HEK293T (cell line): ENCODE measurements around the gene SMAD3.

Source experiments
- CTCF ChIA-PET: fragments of 350-600 bp; formaldehyde crosslinking; extraction: SDS; loops from one replicate; lab custom pipeline; 2021; ENCODE audit warnings: antibody characterized with exemption, inconsistent platforms; lab: Yijun Ruan, JAX
- POLR2A ChIA-PET: fragments of 350-600 bp; formaldehyde crosslinking; extraction: SDS; loops from one replicate; lab custom pipeline; 2020; ENCODE audit warnings: antibody characterized with exemption, inconsistent platforms; lab: Yijun Ruan, JAX
- DNase-seq: peaks from one replicate; pipeline ENCODE4 v3.0.0; 2012; ENCODE audit warnings: mixed read lengths; ENCODE audit errors: extremely low spot score
- ARNT ChIP-seq: fragments of 450-650 bp; IDR thresholded peaks from 2 replicates; pipeline ENCODE4 v1.6.1; 2017; ENCODE audit warnings: mild to moderate bottlenecking
- BHLHE40 ChIP-seq: fragments of 450-650 bp; IDR thresholded peaks from 2 replicates; pipeline ENCODE4 v1.6.1; 2016; ENCODE audit warnings: mild to moderate bottlenecking, moderate library complexity, borderline replicate concordance
- CTBP1 ChIP-seq: fragments of 450-650 bp; IDR thresholded peaks from 2 replicates; pipeline ENCODE4 v1.6.1; 2016; ENCODE audit warnings: borderline replicate concordance
- ELF4 ChIP-seq: fragments of 450-650 bp; IDR thresholded peaks from 2 replicates; pipeline ENCODE4 v1.6.1; 2017; ENCODE audit warnings: antibody characterized with exemption
- FOXA1 ChIP-seq: fragments of 450-650 bp; IDR thresholded peaks from 2 replicates; pipeline ENCODE4 v1.6.1; 2016; ENCODE audit warnings: mild to moderate bottlenecking
- FOXK2 ChIP-seq: fragments of 450-650 bp; IDR thresholded peaks from 2 replicates; pipeline ENCODE4 v1.6.1; 2016; ENCODE audit warnings: mild to moderate bottlenecking
- FOXM1 ChIP-seq: fragments of 450-650 bp; IDR thresholded peaks from 2 replicates; pipeline ENCODE4 v1.6.1; 2017; ENCODE audit warnings: mild to moderate bottlenecking, borderline replicate concordance
- HDGF ChIP-seq: fragments of 450-650 bp; IDR thresholded peaks from 2 replicates; pipeline ENCODE4 v1.6.1; 2017; ENCODE audit warnings: antibody characterized with exemption, borderline replicate concordance
- L3MBTL2 ChIP-seq: fragments of 450-650 bp; conservative IDR thresholded peaks from 2 replicates; pipeline ENCODE4 v1.6.1; 2016; ENCODE audit warnings: mild to moderate bottlenecking
- LEF1 ChIP-seq: fragments of 450-650 bp; IDR thresholded peaks from 2 replicates; pipeline ENCODE4 v1.6.1; 2017; ENCODE audit warnings: mild to moderate bottlenecking, borderline replicate concordance
- NFRKB ChIP-seq: fragments of 450-650 bp; IDR thresholded peaks from 2 replicates; pipeline ENCODE4 v1.6.1; 2016; ENCODE audit warnings: mild to moderate bottlenecking, moderate library complexity
- SP1 ChIP-seq: fragments of 450-650 bp; IDR thresholded peaks from 2 replicates; pipeline ENCODE4 v1.6.1; 2017
- SUZ12 ChIP-seq: fragments of 450-650 bp; IDR thresholded peaks from 2 replicates; pipeline ENCODE4 v1.6.1; 2016; ENCODE audit warnings: mild to moderate bottlenecking
- TARDBP ChIP-seq: fragments of 450-650 bp; IDR thresholded peaks from 2 replicates; pipeline ENCODE4 v1.6.1; 2016
- ZNF384 ChIP-seq: fragments of 450-650 bp; IDR thresholded peaks from 2 replicates; pipeline ENCODE4 v1.6.1; 2016
- TF ChIP-seq, protein P1 (sequence below): fragments of 450-650 bp; IDR thresholded peaks from 2 replicates; pipeline ENCODE4 v1.6.1; 2016

The SMAD3 gene

DNA sequence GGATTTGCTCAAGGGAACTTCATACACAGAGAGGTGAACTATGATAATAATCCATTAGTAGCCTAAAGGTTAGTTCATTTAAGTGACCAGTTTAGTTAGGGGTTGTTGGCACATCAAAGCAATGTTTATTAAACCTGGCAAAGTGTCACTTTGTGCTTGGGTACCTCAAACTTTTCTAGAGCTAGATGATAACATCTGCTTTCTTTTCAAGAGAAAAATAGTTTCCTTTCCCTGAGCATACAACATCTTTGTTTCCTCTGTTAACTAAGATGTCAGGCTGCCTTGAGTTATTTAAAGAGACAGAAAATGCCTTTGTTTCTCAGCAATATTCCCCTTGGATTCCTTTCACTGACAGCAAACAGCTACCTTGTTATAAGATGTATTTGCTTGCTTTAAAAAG is 26.7 kb upstream of the SMAD3 start:
- TF ChIP-seq ZNF384 (no peak), HDGF (no peak), ELF4 (no peak), BHLHE40 (no peak), L3MBTL2 (no peak)
- CTCF ChIA-PET, result no interaction called here
- no peak for DNase-seq
- POLR2A ChIA-PET, result no interaction called here

GRCh38 chr15:67039384-67040075 is 25.9 kb upstream of the SMAD3 start:
- ChIA-PET POLR2A (no interaction called here), CTCF (no interaction called here)
- TF ChIP-seq LEF1 (no peak), ARNT (no peak), NFRKB (no peak), FOXA1 (no peak), SP1 (no peak), BHLHE40 (no peak), CTBP1 (no peak), ZNF384 (no peak), L3MBTL2 (no peak), FOXM1 (no peak), ELF4 (no peak), HDGF (no peak), FOXK2 (no peak), SUZ12 (no peak), TARDBP (no peak)
- TF ChIP-seq, protein P1, sequence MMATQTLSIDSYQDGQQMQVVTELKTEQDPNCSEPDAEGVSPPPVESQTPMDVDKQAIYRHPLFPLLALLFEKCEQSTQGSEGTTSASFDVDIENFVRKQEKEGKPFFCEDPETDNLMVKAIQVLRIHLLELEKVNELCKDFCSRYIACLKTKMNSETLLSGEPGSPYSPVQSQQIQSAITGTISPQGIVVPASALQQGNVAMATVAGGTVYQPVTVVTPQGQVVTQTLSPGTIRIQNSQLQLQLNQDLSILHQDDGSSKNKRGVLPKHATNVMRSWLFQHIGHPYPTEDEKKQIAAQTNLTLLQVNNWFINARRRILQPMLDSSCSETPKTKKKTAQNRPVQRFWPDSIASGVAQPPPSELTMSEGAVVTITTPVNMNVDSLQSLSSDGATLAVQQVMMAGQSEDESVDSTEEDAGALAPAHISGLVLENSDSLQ, result no peak
- DNase-seq, result no peak

GRCh38 chr15:67040277-67040676 is 25.1 kb upstream of the SMAD3 start:
- no peak for TF ChIP-seq ARNT
- no peak for TF ChIP-seq CTBP1
- no peak for TF ChIP-seq LEF1
- no peak for TF ChIP-seq FOXK2
- no peak for TF ChIP-seq FOXM1
- TF ChIP-seq, protein P1, result no peak
- TF ChIP-seq ZNF384, result no peak
- TF ChIP-seq TARDBP, result no peak
- TF ChIP-seq SUZ12, result no peak
- TF ChIP-seq L3MBTL2, result no peak
- no peak for TF ChIP-seq FOXA1
- TF ChIP-seq BHLHE40, result no peak
- no peak for TF ChIP-seq HDGF
- TF ChIP-seq SP1, result no peak
- no peak for TF ChIP-seq NFRKB
- no peak for TF ChIP-seq ELF4
- ChIA-PET POLR2A (no interaction called here), CTCF (no interaction called here)
- DNase-seq, result no peak

DNA sequence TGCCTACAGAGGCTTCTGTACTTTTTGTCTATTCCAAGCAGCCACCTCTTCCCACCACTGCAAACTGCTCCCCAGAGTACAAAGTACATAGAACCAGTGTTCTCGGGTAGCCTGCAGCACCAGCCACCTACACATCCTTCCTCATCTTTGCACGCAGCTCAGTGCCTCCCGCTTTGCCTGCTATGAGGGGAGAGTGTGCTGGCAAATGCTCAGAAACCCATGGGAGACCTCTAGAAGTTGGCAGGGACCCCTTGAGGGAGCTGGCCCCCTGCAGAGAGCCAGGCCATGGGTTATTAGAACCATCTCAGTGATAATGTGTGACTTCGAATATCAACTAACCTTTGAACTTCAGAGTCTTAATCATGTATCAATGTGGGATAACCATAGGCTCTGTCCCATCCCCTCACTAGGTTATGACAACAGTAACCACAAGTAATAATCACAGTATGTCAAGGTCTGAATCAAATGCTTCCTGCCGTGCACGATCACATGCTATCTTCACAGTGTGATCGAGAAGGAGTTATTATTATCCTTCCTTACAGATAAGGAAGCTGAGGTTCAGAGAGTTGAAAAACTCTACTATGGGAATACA is 22.8 kb upstream of the SMAD3 start:
- DNase-seq, result no peak
- TF ChIP-seq FOXA1, result no peak
- no peak for TF ChIP-seq SUZ12
- POLR2A ChIA-PET, result interaction anchor here (0.7 to 1.7 kb wide), 4 partner anchors 12 to 23 kb away, joined by 3 to 4 read pairs (median 4); partner anchors contain the start of gene SMAD3
- CTCF ChIA-PET, result interaction anchor here (0.6 to 1.4 kb wide), 4 partner anchors 38 to 1509 kb away, joined by 3 to 7 read pairs (median 4); no protein-coding TSS in a partner anchor

DNA sequence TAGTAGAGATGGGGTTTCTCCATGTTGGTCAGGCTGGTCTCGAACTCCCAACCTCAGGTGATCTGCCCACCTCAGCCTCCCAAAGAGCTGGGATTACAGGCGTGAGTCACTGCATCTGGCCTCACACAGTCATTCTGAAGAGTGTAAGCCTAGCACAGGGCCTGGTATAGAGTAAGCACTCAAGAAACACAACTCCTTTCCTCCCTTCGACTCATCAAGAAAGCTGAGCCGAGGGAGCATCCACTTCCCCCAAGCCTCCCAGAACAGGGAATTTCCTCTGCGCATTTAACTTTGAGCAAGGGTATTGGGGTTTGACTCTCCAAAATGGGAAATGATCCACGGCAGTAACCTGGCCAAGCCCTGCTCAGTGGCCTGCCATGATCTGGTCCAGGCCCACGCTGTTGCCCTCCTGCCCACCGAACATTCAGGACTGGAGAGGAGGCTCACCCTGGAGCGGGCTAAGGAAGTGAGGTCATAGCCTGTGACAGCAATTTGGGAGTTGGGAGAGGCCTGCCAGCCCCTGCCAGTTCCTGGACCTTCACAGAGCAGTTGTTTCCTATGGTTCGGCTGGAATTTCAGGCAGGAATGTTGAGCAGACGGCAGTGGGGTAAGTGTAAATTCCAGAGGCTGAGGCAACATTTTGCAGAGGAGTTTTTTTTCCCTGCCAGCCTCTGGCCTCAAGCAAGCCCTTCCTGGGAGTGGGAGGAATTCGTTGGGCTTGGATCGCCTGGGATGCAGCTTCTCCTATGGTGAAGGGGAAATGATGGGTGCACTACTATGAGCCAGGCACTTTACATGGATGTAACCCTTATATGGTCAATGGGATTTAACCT is 21.2 kb upstream of the SMAD3 start:
- TF ChIP-seq L3MBTL2, result no peak
- no peak for TF ChIP-seq SUZ12
- TF ChIP-seq, protein P1, result no peak
- no peak for TF ChIP-seq LEF1
- TF ChIP-seq HDGF, result no peak
- no peak for TF ChIP-seq SP1
- TF ChIP-seq NFRKB, result no peak
- no peak for TF ChIP-seq CTBP1
- TF ChIP-seq FOXA1, result no peak
- TF ChIP-seq TARDBP, result no peak
- no peak for TF ChIP-seq FOXK2
- TF ChIP-seq BHLHE40, result no peak
- TF ChIP-seq ARNT, result no peak
- TF ChIP-seq ELF4, result no peak
- no peak for TF ChIP-seq FOXM1
- no peak for TF ChIP-seq ZNF384
- ChIA-PET POLR2A (interaction anchor here (2.2 kb wide), 1 partner anchor 20 kb away, joined by 10 read pairs; the partner anchor contains the start of gene SMAD3), CTCF (no interaction called here)
- DNase-seq, result no peak

DNA sequence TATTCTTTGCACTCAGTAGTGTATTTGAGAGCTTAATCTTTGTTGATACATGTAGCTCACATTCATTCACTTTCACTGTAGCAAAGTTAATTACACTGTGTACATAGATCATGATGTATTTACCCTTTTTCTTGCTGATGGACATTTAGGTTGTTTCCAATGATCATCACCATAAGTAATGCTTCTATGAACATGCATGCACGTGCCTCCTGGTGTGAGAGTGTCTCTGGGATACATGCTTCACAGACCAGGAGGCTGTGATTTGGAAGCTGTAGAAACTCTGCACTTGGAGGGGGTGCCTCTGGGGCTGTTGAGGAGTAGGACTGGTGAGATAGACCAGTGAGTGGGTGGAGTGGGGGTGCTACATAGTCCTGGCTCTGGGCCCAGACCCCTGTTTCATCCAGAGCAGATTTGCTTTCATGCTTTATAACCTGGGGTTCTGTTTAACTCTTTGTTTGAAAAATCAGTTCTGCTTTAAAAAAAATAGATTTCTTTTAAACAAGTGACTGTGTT is 18.2 kb upstream of the SMAD3 start:
- TF ChIP-seq, protein P1, result no peak
- TF ChIP-seq ARNT, result no peak
- no peak for TF ChIP-seq CTBP1
- TF ChIP-seq ZNF384, result no peak
- no peak for TF ChIP-seq FOXA1
- TF ChIP-seq HDGF, result no peak
- TF ChIP-seq FOXK2, result no peak
- no peak for TF ChIP-seq SUZ12
- ChIA-PET POLR2A (no interaction called here), CTCF (no interaction called here)
- no peak for DNase-seq
